Astrocyte (in vitro differentiated cells and primary cell): Measurements from ENCODE around the gene FAT1.

Experiments used
- EZH2 ChIP-seq: IDR thresholded peaks from 2 replicates; pipeline ENCODE4 v1.6.1; 2012; ENCODE audit warnings: mild to moderate bottlenecking, low read length, inconsistent platforms; ENCODE audit not compliant: insufficient read depth
- TF ChIP-seq, protein P1 (sequence below): IDR thresholded peaks from 2 replicates; pipeline ENCODE4 v1.5.1; 2011; ENCODE audit warnings: low read depth, mild to moderate bottlenecking, inconsistent platforms, low read length, moderate library complexity; ENCODE audit not compliant: insufficient read depth

- TF ChIP-seq, protein P1, sequence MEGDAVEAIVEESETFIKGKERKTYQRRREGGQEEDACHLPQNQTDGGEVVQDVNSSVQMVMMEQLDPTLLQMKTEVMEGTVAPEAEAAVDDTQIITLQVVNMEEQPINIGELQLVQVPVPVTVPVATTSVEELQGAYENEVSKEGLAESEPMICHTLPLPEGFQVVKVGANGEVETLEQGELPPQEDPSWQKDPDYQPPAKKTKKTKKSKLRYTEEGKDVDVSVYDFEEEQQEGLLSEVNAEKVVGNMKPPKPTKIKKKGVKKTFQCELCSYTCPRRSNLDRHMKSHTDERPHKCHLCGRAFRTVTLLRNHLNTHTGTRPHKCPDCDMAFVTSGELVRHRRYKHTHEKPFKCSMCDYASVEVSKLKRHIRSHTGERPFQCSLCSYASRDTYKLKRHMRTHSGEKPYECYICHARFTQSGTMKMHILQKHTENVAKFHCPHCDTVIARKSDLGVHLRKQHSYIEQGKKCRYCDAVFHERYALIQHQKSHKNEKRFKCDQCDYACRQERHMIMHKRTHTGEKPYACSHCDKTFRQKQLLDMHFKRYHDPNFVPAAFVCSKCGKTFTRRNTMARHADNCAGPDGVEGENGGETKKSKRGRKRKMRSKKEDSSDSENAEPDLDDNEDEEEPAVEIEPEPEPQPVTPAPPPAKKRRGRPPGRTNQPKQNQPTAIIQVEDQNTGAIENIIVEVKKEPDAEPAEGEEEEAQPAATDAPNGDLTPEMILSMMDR, result no peak
- TF ChIP-seq EZH2, result no peak
These were observed 1.3 kb upstream of the FAT1 start for GRCh38 chr4:186724864-186725468.
